Measurements from ENCODE around the gene PAPPA2.

DNA sequence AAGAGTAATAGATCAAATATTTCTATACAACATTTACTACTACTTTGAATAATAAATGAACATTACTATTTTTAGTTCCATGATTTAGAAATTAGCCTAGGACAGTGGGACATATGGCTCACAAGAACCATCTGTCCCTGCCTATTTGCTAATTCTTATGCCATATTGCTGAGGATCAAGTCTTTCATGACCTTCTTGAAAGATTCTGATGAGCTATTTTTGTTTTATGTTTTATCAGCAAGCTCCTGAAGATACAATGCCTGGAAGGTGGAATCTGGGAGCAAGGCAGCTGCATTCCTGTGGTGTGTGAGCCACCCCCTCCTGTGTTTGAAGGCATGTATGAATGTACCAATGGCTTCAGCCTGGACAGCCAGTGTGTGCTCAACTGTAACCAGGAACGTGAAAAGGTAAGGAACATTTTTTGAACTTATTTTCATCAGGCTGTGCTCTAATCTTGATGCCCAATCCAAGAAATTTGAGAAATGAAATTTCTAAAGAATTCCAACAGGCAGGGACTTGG, 326.7 kb downstream of the PAPPA2 start:
- TF ChIP-seq BHLHE40 (IDR thresholded peaks at IDR 0.05; ENCODE audit: low read depth, low read length) (no peak), RFX5 (IDR thresholded peaks at IDR 0.05; ENCODE audit: low read depth, low read length) (no peak), CEBPB (IDR thresholded peaks at IDR 0.05; ENCODE audit: low read depth, low read length) (no peak), MAFK (IDR thresholded peaks at IDR 0.05; ENCODE audit: low read depth, low read length) (no peak), POLR2A (IDR thresholded peaks at IDR 0.05; ENCODE audit: low read depth, low read length) (no peak), FOS (IDR thresholded peaks at IDR 0.05; ENCODE audit: low read depth, low read length) (no peak), SMC3 (IDR thresholded peaks at IDR 0.05; ENCODE audit: low read depth, low read length) (no peak), MXI1 (IDR thresholded peaks at IDR 0.05; ENCODE audit: borderline replicate concordance, low read depth, low read length) (no peak), MAZ (IDR thresholded peaks at IDR 0.05; ENCODE audit: borderline replicate concordance, low read depth, low read length) (no peak), CHD1 (IDR thresholded peaks at IDR 0.05; ENCODE audit: low read depth, low read length) (no peak), RAD21 (IDR thresholded peaks at IDR 0.05; ENCODE audit: low read length) (no peak)
- TF ChIP-seq, protein P1, sequence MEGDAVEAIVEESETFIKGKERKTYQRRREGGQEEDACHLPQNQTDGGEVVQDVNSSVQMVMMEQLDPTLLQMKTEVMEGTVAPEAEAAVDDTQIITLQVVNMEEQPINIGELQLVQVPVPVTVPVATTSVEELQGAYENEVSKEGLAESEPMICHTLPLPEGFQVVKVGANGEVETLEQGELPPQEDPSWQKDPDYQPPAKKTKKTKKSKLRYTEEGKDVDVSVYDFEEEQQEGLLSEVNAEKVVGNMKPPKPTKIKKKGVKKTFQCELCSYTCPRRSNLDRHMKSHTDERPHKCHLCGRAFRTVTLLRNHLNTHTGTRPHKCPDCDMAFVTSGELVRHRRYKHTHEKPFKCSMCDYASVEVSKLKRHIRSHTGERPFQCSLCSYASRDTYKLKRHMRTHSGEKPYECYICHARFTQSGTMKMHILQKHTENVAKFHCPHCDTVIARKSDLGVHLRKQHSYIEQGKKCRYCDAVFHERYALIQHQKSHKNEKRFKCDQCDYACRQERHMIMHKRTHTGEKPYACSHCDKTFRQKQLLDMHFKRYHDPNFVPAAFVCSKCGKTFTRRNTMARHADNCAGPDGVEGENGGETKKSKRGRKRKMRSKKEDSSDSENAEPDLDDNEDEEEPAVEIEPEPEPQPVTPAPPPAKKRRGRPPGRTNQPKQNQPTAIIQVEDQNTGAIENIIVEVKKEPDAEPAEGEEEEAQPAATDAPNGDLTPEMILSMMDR (conservative IDR thresholded peaks at IDR 0.05; ENCODE audit: low read depth, low read length): no peak
